OCI-LY3 (cell line): ENCODE results near the gene MEAF6.
A peak's percentile ranks its signal among the peaks of the same experiment; 100 is the strongest.

Experiments
- H2AFZ ChIP-seq: fragments of 200-600, 300-600 bp; shearing (Covaris generic); 2 replicates; pipeline ENCODE4 v1.6.0; 2014; ENCODE audit warnings: antibody characterized with exemption, low read depth, low read length
- H3K27ac ChIP-seq: fragments of 200-600, 300-600 bp; sonication (generic); 2 replicates; pipeline ENCODE4 v1.5.1; 2014; ENCODE audit warnings: mild to moderate bottlenecking, low read length, moderate library complexity, mixed read lengths
- H3K27me3 ChIP-seq: fragments of 200-600, 300-600 bp; sonication (generic); 2 replicates; pipeline ENCODE4 v1.6.1; 2014; ENCODE audit warnings: low read depth, low read length, mixed read lengths
- H3K36me3 ChIP-seq: fragments of 200-600, 300-600 bp; sonication (generic); replicated peaks from 2 replicates; pipeline ENCODE3; 2014; ENCODE audit warnings: low read depth, low read length, mixed read lengths
- H3K4me1 ChIP-seq: fragments of 300-600, 200-600 bp; sonication (generic); 2 replicates; pipeline ENCODE4 v1.6.1; 2014; ENCODE audit warnings: low read length, mixed read lengths
- H3K4me2 ChIP-seq: fragments of 200-600, 300-600 bp; sonication (generic); 2 replicates; pipeline ENCODE4 v1.6.1; 2014; ENCODE audit warnings: low read length, mixed read lengths
- H3K4me3 ChIP-seq: fragments of 300-600, 200-600 bp; sonication (generic); 2 replicates; pipeline ENCODE4 v1.5.1; 2014; ENCODE audit warnings: antibody characterized with exemption, mild to moderate bottlenecking, low read length, moderate library complexity
- H3K79me2 ChIP-seq: fragments of 300-600, 200-600 bp; shearing (Covaris generic); 2 replicates; pipeline ENCODE4 v1.6.1; 2014; ENCODE audit warnings: mild to moderate bottlenecking, low read length, mixed read lengths
- H3K9ac ChIP-seq: fragments of 300-600, 200-600 bp; shearing (Covaris generic); 2 replicates; pipeline ENCODE4 v1.6.0; 2014; ENCODE audit warnings: mild to moderate bottlenecking, low read length, moderate library complexity
- H3K9me3 ChIP-seq: fragments of 200-600, 300-600 bp; shearing (Covaris generic); 2 replicates; pipeline ENCODE4 v1.6.1; 2014; ENCODE audit warnings: low read length, mixed read lengths; ENCODE audit not compliant: insufficient read depth
- H4K20me1 ChIP-seq: fragments of 200-600, 300-600 bp; sonication (generic); 2 replicates; pipeline ENCODE4 v1.6.1; 2016; ENCODE audit warnings: low read length, mixed read lengths; ENCODE audit not compliant: insufficient read depth
- CTCF ChIP-seq: fragments of 200-600, 300-600 bp; sonication (generic); IDR thresholded peaks from 2 replicates; pipeline ENCODE4 v1.5.1; 2014; ENCODE audit warnings: antibody characterized with exemption, low read length, low read depth
- EZH2phosphoT487 ChIP-seq: fragments of 200-600 bp; shearing (Covaris generic); IDR thresholded peaks from 2 replicates; pipeline ENCODE4 v1.6.1; 2018; ENCODE audit warnings: antibody characterized with exemption, mixed run types, low read depth

The MEAF6 gene

GRCh38 chr1:37479255-37480124, 35.1 kb downstream of the MEAF6 start:
- H2AFZ ChIP-seq = no peak overlapping the region

GRCh38 chr1:37478890-37479254, 35.7 kb downstream of the MEAF6 start:
- TF ChIP-seq EZH2phosphoT487 = no peak
- TF ChIP-seq CTCF = no peak
- H3K4me1 ChIP-seq = peaks cover 23% of the 10 kb centered on the region
- H3K36me3 ChIP-seq = peaks cover 76% of the 10 kb centered on the region
- H3K27ac ChIP-seq = peak overlapping the region; percentile 98
- peaks cover 77% of the 10 kb centered on the region for H3K79me2 ChIP-seq
- H3K9ac ChIP-seq = peak overlapping the region; percentile 87
- peaks cover 58% of the 10 kb centered on the region for H4K20me1 ChIP-seq
- no peak overlapping the region for H2AFZ ChIP-seq
- no peaks in the 10 kb centered on the region for H3K9me3 ChIP-seq
- H3K4me2 ChIP-seq = peak overlapping the region; percentile 99
- H3K4me3 ChIP-seq = peak overlapping the region; percentile 94
- H3K27me3 ChIP-seq = no peaks in the 10 kb centered on the region

More at GRCh38 chr1:37479255-37480124, 35.1 kb downstream of the MEAF6 start:
- TF ChIP-seq CTCF (no peak), EZH2phosphoT487 (no peak)
- Histone ChIP-seq H3K9me3 (no peaks in the 10 kb centered on the region), H3K9ac (peak overlapping the region; percentile 87), H3K4me3 (peak overlapping the region; percentile 94), H4K20me1 (peaks cover 63% of the 10 kb centered on the region), H3K27me3 (no peaks in the 10 kb centered on the region), H3K79me2 (peaks cover 76% of the 10 kb centered on the region), H3K4me2 (peak overlapping the region; percentile 99), H3K4me1 (peaks cover 23% of the 10 kb centered on the region), H3K36me3 (peaks cover 76% of the 10 kb centered on the region), H3K27ac (peak overlapping the region; percentile 98)

- peak overlapping the region; percentile 99 for H3K4me2 ChIP-seq
- peak overlapping the region; percentile 87 for H3K9ac ChIP-seq
- no peak for TF ChIP-seq EZH2phosphoT487
- no peak for TF ChIP-seq CTCF
- peaks cover 76% of the 10 kb centered on the region for H3K36me3 ChIP-seq
- peaks cover 54% of the 10 kb centered on the region for H4K20me1 ChIP-seq
- peaks cover 27% of the 10 kb centered on the region for H3K4me1 ChIP-seq
- peak overlapping the region; percentile 98 for H3K27ac ChIP-seq
- H3K4me3 ChIP-seq = peak overlapping the region; percentile 94
- H3K27me3 ChIP-seq = peaks cover 4% of the 10 kb centered on the region; the same call in 1 of the 2 replicates
- peaks cover 77% of the 10 kb centered on the region for H3K79me2 ChIP-seq
- no peaks in the 10 kb centered on the region for H3K9me3 ChIP-seq
- no peak overlapping the region for H2AFZ ChIP-seq
Observed at GRCh38 chr1:37478451-37478881, 36.1 kb downstream of the MEAF6 start.

GRCh38 chr1:37477946-37478345, 36.6 kb downstream of the MEAF6 start:
- Histone ChIP-seq H3K9ac (peak overlapping the region; percentile 87), H3K4me3 (peak overlapping the region; percentile 94), H2AFZ (no peak overlapping the region), H3K9me3 (no peaks in the 10 kb centered on the region), H3K27ac (peak overlapping the region; percentile 98), H3K4me2 (peak overlapping the region; percentile 99), H3K4me1 (peaks cover 33% of the 10 kb centered on the region), H3K79me2 (peaks cover 77% of the 10 kb centered on the region), H3K36me3 (peaks cover 73% of the 10 kb centered on the region), H4K20me1 (peaks cover 49% of the 10 kb centered on the region), H3K27me3 (peaks cover 5% of the 10 kb centered on the region)
- no peak for TF ChIP-seq EZH2phosphoT487
- no peak for TF ChIP-seq CTCF
